ENCODE measurements around the gene PLD4.
"Not testable (repeated sequence)": the region's sequence is repeated elsewhere in the genome, so short reads cannot be mapped to it uniquely, and the experiment has no call there.

The PLD4 gene

DNA sequence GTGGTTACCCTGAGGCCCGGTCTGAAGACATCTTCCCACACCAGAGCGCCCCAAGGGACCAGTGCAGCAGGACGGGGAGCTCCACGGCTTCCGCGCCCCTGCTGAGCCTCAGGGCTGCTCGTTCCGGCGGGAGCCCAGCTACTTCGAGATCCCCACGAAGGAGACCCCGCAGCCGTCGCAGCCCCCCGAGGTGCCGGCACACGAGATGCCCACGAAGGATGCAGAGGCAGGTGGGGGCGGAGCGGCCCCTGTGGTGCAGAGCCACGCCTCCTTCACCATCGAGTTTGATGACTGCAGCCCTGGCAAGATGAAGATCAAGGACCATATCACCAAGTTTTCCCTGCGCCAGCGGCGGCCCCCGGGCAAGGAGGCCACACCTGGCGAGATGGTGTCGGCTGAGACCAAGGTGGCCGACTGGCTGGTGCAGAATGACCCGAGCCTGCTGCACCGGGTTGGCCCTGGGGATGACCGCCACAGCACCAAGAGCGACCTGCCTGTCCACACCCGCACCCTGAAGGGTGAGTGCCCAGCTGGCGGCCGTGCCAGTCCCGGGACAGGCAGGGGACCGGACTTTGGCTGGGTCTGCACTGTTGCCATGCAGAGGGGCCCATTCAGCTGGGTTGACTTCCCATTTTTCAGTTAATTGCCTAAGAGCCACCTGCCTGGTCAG lies 41.6 kb upstream of the PLD4 start:
- no peak overlapping the region for H3K4me3 ChIP-seq (ENCODE audit: control insufficient read depth, low read depth, low read length)
- TF ChIP-seq, protein P1, sequence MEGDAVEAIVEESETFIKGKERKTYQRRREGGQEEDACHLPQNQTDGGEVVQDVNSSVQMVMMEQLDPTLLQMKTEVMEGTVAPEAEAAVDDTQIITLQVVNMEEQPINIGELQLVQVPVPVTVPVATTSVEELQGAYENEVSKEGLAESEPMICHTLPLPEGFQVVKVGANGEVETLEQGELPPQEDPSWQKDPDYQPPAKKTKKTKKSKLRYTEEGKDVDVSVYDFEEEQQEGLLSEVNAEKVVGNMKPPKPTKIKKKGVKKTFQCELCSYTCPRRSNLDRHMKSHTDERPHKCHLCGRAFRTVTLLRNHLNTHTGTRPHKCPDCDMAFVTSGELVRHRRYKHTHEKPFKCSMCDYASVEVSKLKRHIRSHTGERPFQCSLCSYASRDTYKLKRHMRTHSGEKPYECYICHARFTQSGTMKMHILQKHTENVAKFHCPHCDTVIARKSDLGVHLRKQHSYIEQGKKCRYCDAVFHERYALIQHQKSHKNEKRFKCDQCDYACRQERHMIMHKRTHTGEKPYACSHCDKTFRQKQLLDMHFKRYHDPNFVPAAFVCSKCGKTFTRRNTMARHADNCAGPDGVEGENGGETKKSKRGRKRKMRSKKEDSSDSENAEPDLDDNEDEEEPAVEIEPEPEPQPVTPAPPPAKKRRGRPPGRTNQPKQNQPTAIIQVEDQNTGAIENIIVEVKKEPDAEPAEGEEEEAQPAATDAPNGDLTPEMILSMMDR (conservative IDR thresholded peaks at IDR 0.05; ENCODE audit: control insufficient read depth, insufficient read depth, low read depth, low read length) = no peak
- DNase-seq (ENCODE audit: low read depth) = no peak

DNA sequence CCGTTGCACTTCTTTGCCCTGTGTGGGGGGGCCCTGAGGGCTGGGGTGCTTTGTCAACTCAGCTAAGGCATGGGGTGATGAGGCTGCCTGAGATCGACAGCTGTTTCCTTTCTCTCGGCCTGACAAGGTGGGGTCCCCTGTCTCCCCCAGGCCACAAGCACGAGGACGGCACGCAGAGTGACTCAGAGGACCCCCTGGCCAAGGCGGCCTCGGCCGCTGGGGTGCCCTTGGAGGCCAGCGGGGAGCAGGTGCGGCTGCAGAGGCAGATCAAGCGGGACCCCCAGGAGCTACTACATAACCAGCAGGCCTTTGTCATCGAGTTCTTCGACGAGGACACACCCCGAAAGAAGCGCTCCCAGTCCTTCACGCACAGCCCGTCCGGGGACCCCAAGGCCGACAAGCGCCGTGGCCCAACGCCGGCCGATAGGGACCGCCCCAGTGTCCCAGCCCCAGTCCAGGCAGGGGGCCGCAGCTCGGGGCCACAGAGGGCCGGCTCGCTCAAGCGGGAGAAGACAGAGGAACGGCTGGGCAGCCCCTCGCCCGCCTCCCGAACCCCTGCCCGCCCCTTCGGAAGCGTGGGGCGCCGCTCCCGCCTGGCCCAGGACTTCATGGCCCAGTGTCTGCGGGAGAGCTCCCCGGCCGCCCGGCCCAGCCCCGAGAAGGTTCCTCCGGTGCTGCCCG lies 40.9 kb upstream of the PLD4 start:
- no peak for DNase-seq (ENCODE audit: low read depth)
- H3K4me3 ChIP-seq (ENCODE audit: control insufficient read depth, low read depth, low read length) = no peak overlapping the region
- TF ChIP-seq, protein P1 (conservative IDR thresholded peaks at IDR 0.05; ENCODE audit: control insufficient read depth, insufficient read depth, low read depth, low read length) = no peak

DNA sequence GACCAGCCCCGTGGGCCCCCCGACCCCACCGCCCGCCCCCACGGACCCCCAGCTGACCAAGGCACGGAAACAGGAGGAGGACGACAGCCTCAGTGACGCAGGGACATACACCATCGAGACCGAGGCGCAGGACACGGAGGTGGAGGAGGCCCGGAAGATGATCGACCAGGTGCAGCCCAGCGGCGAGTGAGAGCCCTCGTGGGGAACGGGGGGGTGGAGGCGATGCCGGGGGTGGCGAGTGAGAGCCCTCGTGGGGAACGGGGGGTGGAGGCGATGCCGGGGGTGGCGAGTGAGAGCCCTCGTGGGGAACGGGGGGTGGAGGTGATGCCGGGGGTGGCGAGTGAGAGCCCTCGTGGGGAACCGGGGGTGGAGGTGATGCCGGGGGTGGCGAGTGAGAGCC lies 40.3 kb upstream of the PLD4 start:
- H3K4me3 ChIP-seq (ENCODE audit: control insufficient read depth, low read depth, low read length); DNase-seq (ENCODE audit: low read depth): not testable (repeated sequence)

DNA sequence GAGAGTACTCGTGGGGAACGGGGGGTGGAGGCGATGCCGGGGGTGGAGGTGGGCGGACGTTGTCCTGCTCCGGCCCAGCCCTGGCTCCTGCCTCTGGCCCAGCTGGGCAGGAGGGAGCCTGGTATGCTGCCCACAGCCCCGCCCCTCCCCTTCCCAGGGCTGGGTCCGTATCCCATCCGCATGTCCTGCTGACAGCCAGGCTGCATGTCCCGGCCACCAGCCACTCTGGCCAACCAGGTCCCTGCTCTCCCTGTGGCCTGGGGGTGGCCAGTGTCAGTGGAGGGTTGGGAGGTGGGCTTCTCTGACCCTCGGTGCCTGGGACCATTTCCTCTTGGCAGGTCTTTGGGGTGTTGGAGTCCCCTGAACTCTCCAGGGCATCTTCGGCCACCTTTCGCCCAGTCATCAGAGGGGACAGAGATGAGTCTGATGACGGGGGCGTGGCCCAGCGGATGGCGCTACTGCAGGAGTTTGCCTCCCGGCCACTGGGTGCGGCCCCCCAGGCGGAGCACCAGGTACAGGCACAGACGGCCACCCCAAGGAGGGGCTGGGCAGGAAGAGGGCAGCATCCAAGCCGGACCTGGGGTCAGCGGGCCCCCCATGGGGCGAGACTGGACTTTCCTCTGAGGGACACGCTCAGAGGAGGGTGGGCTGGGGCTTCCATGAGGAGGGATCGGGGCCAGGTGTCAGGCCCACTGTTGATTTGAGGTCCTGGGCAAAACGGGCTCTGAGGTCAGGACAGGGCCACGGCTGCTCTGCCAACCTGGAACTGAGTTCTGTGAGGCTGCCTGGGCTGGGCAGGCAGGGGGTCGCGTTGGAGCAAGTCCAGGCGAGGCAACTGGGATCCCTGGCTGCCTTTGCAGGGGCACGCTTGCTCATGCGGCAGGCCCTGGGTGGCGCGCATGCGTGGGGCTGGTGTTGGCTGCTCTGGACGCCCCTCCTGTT lies 39.4 kb upstream of the PLD4 start:
- TF ChIP-seq, protein P1 (conservative IDR thresholded peaks at IDR 0.05; ENCODE audit: control insufficient read depth, insufficient read depth, low read depth, low read length) = no peak
- H3K4me3 ChIP-seq (ENCODE audit: control insufficient read depth, low read depth, low read length) = no peak overlapping the region
- no peak for DNase-seq (ENCODE audit: low read depth)

DNA sequence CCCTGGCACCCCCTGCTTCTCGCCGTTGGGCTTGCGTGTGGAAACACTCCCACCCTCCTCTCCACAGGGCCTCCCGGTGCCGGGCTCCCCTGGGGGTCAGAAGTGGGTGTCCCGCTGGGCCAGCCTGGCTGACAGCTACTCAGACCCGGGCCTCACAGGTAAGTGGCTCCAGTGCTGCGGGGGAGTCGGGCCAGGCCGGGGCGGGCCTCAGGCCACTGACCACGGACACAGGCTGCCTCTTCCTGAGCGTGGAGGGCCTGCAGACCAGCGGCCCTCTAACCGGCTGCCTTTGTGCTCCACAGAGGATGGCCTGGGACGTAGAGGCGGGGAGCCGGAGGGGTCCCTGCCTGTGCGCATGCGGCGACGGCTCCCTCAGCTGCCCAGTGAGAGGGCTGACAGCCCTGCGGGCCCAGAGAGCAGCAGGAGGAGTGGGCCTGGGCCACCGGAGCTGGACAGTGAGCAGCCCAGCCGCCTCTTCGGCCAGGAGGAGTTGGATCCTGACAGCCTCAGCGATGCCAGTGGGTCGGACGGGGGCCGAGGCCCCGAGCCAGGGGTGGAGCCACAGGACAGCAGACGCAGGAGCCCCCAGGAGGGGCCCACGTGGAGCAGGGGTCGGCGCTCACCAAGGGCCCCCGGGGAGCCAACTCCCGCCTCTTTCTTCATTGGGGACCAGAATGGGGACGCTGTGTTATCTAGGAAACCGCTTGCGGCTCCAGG lies 38.5 kb upstream of the PLD4 start:
- no peak for DNase-seq (ENCODE audit: low read depth)
- H3K4me3 ChIP-seq (ENCODE audit: control insufficient read depth, low read depth, low read length) = no peak overlapping the region
- TF ChIP-seq, protein P1 (conservative IDR thresholded peaks at IDR 0.05; ENCODE audit: control insufficient read depth, insufficient read depth, low read depth, low read length) = no peak

DNA sequence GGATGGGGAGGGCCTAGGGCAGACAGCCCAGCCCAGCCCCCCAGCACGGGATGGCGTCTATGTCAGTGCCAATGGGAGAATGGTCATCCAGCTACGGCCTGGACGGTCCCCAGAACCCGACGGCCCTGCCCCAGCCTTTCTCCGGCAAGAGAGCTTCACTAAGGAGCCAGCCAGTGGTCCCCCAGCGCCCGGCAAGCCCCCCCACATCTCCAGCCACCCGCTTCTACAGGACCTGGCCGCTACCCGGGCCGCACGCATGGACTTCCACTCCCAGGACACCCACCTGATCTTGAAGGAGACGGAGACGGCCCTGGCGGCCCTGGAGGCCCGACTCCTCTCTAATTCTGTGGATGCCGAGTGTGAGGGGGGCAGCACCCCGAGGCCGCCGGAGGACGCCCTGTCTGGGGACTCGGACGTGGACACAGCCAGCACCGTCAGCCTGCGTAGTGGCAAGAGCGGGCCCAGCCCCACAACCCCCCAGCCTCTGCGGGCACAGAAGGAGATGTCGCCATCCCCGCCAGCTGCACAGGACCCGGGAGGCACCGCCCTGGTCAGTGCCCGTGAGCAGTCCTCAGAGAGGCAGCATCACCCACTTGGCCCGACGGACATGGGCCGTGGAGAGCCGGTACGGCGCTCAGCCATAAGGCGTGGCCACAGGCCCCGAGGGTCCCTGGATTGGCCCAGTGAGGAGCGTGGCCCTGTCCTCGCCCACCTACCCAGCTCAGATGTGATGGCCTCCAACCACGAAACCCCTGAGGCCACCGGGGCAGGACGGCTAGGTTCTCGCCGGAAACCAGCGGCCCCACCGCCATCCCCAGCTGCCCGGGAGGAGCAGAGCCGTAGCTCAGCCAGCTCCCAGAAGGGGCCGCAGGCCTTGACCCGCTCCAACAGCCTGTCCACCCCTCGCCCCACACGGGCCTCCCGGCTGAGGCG lies 37.7 kb upstream of the PLD4 start:
- TF ChIP-seq, protein P1 (conservative IDR thresholded peaks at IDR 0.05; ENCODE audit: control insufficient read depth, insufficient read depth, low read depth, low read length) = no peak
- H3K4me3 ChIP-seq (ENCODE audit: control insufficient read depth, low read depth, low read length) = no peak overlapping the region
- no peak for DNase-seq (ENCODE audit: low read depth)
